Tibial nerve (tissue), 4 donors: ENCODE results near the gene FGD1. TPM values are rescaled to one million over a fixed set of nuclear protein-coding genes. Genes with fewer than 3 reads are reported as not detected.

Experiments used
- DNase-seq, 2 donors: peaks; one replicate each; pipeline ENCODE4 v3.0.0-alpha.2; 2019; ENCODE audit warnings: low spot score in 2 of 2
- H3K27ac ChIP-seq, 4 donors: fragments of 200-600 bp; sonication (generic) in 3 of 4; one replicate each; pipeline ENCODE4 v1.5.1; 2017 to 2019; ENCODE audit warnings: mild to moderate bottlenecking in 1 of 4
- H3K27me3 ChIP-seq, 2 donors: fragments of 200-600 bp; sonication (generic) in 1 of 2; one replicate each; pipeline versions ENCODE4 v1.5.1 to v1.6.0; 2017 to 2019
- H3K36me3 ChIP-seq, 3 donors: fragments of 200-600 bp; sonication (generic); one replicate each; pipeline ENCODE4 v1.5.1; 2018 to 2019
- H3K4me1 ChIP-seq, 4 donors: fragments of 200-600 bp; sonication (generic) in 3 of 4; one replicate each; pipeline ENCODE4 v1.5.1; 2017 to 2019
- H3K4me3 ChIP-seq, 4 donors: fragments of 200-600 bp; sonication (generic) in 3 of 4; one replicate each; pipeline ENCODE4 v1.5.1; 2017 to 2019; ENCODE audit warnings: mild to moderate bottlenecking in 1 of 4, moderate library complexity in 1 of 4
- H3K9me3 ChIP-seq, 4 donors: fragments of 200-600 bp; sonication (generic) in 3 of 4; one replicate each; pipeline ENCODE4 v1.5.1; 2017 to 2019
- CTCF ChIP-seq, 5 experiments: fragments of 200-600 bp in 3 of 5; fragments of 450-650 bp in 2 of 5; sonication (generic) in 3 of 5; IDR thresholded peaks; one replicate each; pipeline ENCODE4 v1.5.1; 2016 to 2019; ENCODE audit warnings: antibody characterized with exemption in 5 of 5, mild to moderate bottlenecking in 3 of 5, moderate library complexity in 2 of 5
- EP300 ChIP-seq, 2 donors: sonication (generic); formaldehyde crosslinking; IDR thresholded peaks; one replicate each; pipeline ENCODE4 v1.6.1; 2017; ENCODE audit warnings: antibody characterized with exemption in 2 of 2, mild to moderate bottlenecking in 1 of 2
- POLR2A ChIP-seq, 2 donors: fragments of 450-650 bp; IDR thresholded peaks; one replicate each; pipeline ENCODE4 v1.6.1; 2017; ENCODE audit warnings: antibody characterized with exemption in 2 of 2, mild to moderate bottlenecking in 2 of 2, moderate library complexity in 2 of 2
- whole genome bisulfite sequencing, 2 donors: methylation state at CpG; one replicate each; pipeline ENCODE4 v1.1.5; 2018; 5-methylcytosine and 5-hydroxymethylcytosine counted together
- total RNA-seq, 4 donors: library from RNA; depleted of rRNA; stranded (reverse); fragments of >200 nt; gene quantifications; one replicate each; pipeline ENCODE4 v1.1.0, GENCODE V29; 2016

Gene FGD1
- total RNA-seq, 4 donors from 2014 or later, result 4.2 to 9.3 (median 5.4) TPM

GRCh38 chrX:54444752-54445151, 51.3 kb downstream of the FGD1 start:
- no peak for TF ChIP-seq EP300 (IDR thresholded peaks at IDR 0.05)
- no peak for TF ChIP-seq CTCF (IDR thresholded peaks at IDR 0.05)
- no peak for TF ChIP-seq POLR2A (IDR thresholded peaks at IDR 0.05)
- 76 to 86% methylated on average over 6 of the region's 6 CpGs for WGBS, 2 donors
- peaks cover 0 to 58% (median 0%) of the 10 kb centered on the region in 3 donors for H3K36me3 ChIP-seq
- H3K4me3 ChIP-seq, result no peak overlapping the region
- no peaks in the 10 kb centered on the region for H3K27me3 ChIP-seq
- peaks cover 0 to 31% (median 7%) of the 10 kb centered on the region in 4 donors for H3K4me1 ChIP-seq
- H3K9me3 ChIP-seq, result no peaks in the 10 kb centered on the region
- no peak for DNase-seq
- no peak overlapping the region for H3K27ac ChIP-seq

DNA sequence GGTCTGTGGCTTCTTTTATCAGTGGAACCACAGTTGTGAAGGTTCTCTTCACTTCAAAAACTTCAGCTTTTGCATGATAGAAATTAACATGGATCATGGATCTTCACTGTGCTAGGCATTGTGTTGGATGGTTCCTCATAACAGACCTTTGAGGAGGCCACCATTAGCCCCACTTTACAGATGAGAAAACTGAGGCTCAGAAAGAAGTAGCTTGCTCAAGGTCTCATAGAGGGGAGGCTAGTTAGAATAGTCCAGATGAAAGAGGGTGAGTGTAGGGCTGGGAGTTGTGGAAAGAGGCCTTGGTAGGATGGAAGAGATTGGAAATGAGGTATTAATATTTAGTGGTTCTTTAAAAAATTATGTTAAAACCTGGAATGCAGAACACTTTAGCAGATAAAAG, 53.2 kb downstream of the FGD1 start:
- TF ChIP-seq POLR2A (IDR thresholded peaks at IDR 0.05) (no peak), EP300 (IDR thresholded peaks at IDR 0.05) (no peak), CTCF (IDR thresholded peaks at IDR 0.05) (no peak)
- Histone ChIP-seq H3K27ac (no peak overlapping the region), H3K4me1 (peaks cover 0 to 31% (median 7%) of the 10 kb centered on the region in 4 donors), H3K4me3 (no peak overlapping the region), H3K36me3 (peaks cover 0 to 43% (median 0%) of the 10 kb centered on the region in 3 donors), H3K9me3 (no peaks in the 10 kb centered on the region), H3K27me3 (no peaks in the 10 kb centered on the region)
- no peak for DNase-seq

- DNase-seq, result peak; percentile 55 to 72
- TF ChIP-seq CTCF (IDR thresholded peaks at IDR 0.05) (peak in 1 of 5 experiments; percentile 10), EP300 (IDR thresholded peaks at IDR 0.05) (peak in 1 of 2 donors; percentile 83), POLR2A (IDR thresholded peaks at IDR 0.05) (peak; percentile 18 to 59)
- H3K27me3 ChIP-seq, result no peaks in the 10 kb centered on the region
- H3K4me1 ChIP-seq, result peaks cover 0 to 31% (median 7%) of the 10 kb centered on the region in 4 donors
- H3K9me3 ChIP-seq, result no peaks in the 10 kb centered on the region
- H3K36me3 ChIP-seq, result peaks cover 0 to 21% (median 0%) of the 10 kb centered on the region in 3 donors
- peak within 1 kb of the TSS; percentile 17 to 80 (median 66) for H3K27ac ChIP-seq
- peak within 1 kb of the TSS; percentile 63 to 81 (median 72) for H3K4me3 ChIP-seq
- WGBS, 2 donors, result 0 to 30% methylated on average over 4 to 39 of the region's 40 CpGs
Measured at GRCh38 chrX:54439960-54440871, 55.8 kb downstream of the FGD1 start, which contains the start of gene TSR2. Gene TSR2, plus strand, starts transcription at chrX:54440404. Its CDS starts 18 bp downstream, at chrX:54440422.

- H3K27me3 ChIP-seq, result no peaks in the 10 kb centered on the region
- no peaks in the 10 kb centered on the region for H3K36me3 ChIP-seq
- no peaks in the 10 kb centered on the region for H3K9me3 ChIP-seq
- no peak overlapping the region for H3K27ac ChIP-seq
- no peak for DNase-seq
- H3K4me3 ChIP-seq, result no peak overlapping the region
- no peaks in the 10 kb centered on the region for H3K4me1 ChIP-seq
- 37 to 58% methylated on average over 2 of the region's 2 CpGs for WGBS, 2 donors
- no peak for TF ChIP-seq POLR2A (IDR thresholded peaks at IDR 0.05)
- no peak for TF ChIP-seq EP300 (IDR thresholded peaks at IDR 0.05)
- TF ChIP-seq CTCF (IDR thresholded peaks at IDR 0.05), result no peak
Measured at GRCh38 chrX:54435121-54435520, 60.9 kb downstream of the FGD1 start.

GRCh38 chrX:54430519-54430918, 65.5 kb downstream of the FGD1 start:
- no peaks in the 10 kb centered on the region for H3K4me1 ChIP-seq
- TF ChIP-seq CTCF (IDR thresholded peaks at IDR 0.05) (no peak), EP300 (IDR thresholded peaks at IDR 0.05) (no peak), POLR2A (IDR thresholded peaks at IDR 0.05) (no peak)

More at GRCh38 chrX:54430519-54430918, 65.5 kb downstream of the FGD1 start:
- no peak overlapping the region for H3K27ac ChIP-seq
- no peak overlapping the region for H3K4me3 ChIP-seq
- no peaks in the 10 kb centered on the region for H3K36me3 ChIP-seq
- DNase-seq, result no peak
- no peaks in the 10 kb centered on the region for H3K9me3 ChIP-seq
- H3K27me3 ChIP-seq, result no peaks in the 10 kb centered on the region
